H7 (cell line): ENCODE measurements around the gene SRPRB. TPM values are rescaled to one million over a fixed set of nuclear protein-coding genes. Genes with fewer than 3 reads are reported as not detected.
A peak's percentile ranks its signal among the peaks of the same experiment; 100 is the strongest.
"Not testable (repeated sequence)": the region's sequence is repeated elsewhere in the genome, so short reads cannot be mapped to it uniquely, and the experiment has no call there.

Experiments
- DNase-seq: peaks from one replicate; pipeline ENCODE4 v3.0.0; 2012
- H3K27me3 ChIP-seq: 2 replicates; pipeline ENCODE4 v1.6.0; 2011; ENCODE audit warnings: mild to moderate bottlenecking, low read length; ENCODE audit not compliant: control insufficient read depth, insufficient read depth
- H3K36me3 ChIP-seq: replicated peaks from 2 replicates; pipeline ENCODE4 v1.5.1; 2011; ENCODE audit warnings: low read length; ENCODE audit not compliant: control insufficient read depth, insufficient read depth
- H3K4me3 ChIP-seq: 2 replicates; pipeline ENCODE4 v1.5.1; 2011; ENCODE audit warnings: low read depth, mild to moderate bottlenecking, control low read depth, low read length, moderate library complexity; ENCODE audit not compliant: insufficient read depth
- total RNA-seq: library from RNA; depleted of rRNA; stranded (reverse); fragments of >200 nt; shearing (Covaris generic); gene quantifications from 2 replicates; pipeline ENCODE4 v1.2.3, GENCODE V29; 2014

Gene SRPRB
- total RNA-seq, 1 experiment from 2014 or later: 27.7 TPM

DNA sequence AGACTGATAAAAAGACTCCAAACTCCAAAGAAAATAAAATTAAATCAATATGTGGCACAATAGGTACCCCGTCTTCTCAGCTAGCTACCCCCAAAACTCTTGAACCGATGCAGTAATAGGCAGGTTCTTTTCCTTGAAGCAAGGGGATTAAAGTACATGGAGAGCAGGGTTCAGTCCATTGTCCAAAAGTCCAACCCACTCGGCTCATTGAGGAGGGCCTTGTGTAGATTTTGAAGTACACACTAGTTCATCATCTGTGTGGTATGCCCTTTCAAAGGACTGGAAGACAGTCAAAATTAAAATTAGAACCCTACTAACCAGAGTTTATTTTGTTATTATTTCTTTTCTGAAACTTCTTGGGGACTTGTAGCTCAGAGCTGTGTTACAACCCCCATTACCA lies 36.1 kb upstream of the SRPRB start:
- no peak overlapping the region for H3K4me3 ChIP-seq
- no peak for DNase-seq
- no peaks in the 10 kb centered on the region for H3K27me3 ChIP-seq
- no peaks in the 10 kb centered on the region for H3K36me3 ChIP-seq

DNA sequence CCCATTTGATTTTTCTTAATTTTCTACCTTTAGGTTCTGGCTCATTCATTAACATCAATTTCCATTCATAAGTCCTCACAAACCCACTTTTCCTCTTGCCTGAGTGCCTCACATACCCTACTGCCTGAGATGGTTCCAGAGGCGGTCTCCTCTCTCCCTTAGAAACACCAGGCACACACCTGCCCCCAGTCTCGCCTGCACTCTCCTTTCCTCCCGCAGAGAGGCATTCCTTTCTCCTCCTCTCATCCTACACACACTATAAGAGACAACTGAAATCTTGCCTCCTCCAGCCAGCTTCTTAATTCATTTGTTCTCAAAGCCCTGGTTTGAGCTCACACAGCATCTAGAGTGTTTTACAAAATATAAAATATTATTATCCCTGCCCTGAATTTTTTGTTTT lies 31.9 kb upstream of the SRPRB start:
- Histone ChIP-seq H3K27me3 (no peaks in the 10 kb centered on the region), H3K4me3 (no peak overlapping the region), H3K36me3 (no peaks in the 10 kb centered on the region)
- DNase-seq: no peak

DNA sequence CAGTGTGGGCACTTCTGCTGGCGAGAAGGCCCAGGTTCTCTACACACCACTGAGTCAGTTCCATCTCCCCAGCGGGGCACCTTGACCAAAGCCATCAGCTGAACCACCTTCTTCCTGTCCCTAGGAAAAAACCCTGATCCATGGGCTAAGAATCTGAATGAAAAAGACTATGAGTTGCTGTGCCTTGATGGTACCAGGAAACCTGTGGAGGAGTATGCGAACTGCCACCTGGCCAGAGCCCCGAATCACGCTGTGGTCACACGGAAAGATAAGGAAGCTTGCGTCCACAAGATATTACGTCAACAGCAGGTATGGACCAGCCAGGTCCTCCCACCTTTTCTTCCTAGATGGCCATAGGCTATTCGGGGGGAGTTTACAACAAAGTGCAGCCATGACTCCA lies 30.3 kb upstream of the SRPRB start:
- H3K4me3 ChIP-seq: no peak overlapping the region
- no peak for DNase-seq
- H3K36me3 ChIP-seq: no peaks in the 10 kb centered on the region
- no peaks in the 10 kb centered on the region for H3K27me3 ChIP-seq

DNA sequence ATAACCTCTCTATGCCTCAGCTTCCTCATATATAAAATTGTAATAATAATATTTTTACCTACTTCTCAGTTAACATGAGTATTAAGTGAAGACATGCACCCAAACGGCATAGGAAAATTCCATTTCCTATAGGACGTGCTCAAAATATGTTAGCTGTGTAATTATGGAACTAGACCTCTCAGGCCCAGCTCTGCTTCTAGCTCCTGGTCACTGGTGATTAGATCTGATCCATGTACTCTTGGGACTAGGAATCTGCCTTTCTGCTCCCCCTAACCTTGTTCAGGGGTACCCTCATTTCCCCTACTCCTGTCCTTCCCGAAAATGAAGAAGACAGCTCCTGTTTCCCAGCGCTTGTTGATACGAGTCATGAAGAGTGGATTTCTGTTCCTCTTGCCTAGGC lies 29.8 kb upstream of the SRPRB start:
- Histone ChIP-seq H3K36me3 (no peaks in the 10 kb centered on the region), H3K27me3 (no peaks in the 10 kb centered on the region), H3K4me3 (no peak overlapping the region)
- DNase-seq: no peak

DNA sequence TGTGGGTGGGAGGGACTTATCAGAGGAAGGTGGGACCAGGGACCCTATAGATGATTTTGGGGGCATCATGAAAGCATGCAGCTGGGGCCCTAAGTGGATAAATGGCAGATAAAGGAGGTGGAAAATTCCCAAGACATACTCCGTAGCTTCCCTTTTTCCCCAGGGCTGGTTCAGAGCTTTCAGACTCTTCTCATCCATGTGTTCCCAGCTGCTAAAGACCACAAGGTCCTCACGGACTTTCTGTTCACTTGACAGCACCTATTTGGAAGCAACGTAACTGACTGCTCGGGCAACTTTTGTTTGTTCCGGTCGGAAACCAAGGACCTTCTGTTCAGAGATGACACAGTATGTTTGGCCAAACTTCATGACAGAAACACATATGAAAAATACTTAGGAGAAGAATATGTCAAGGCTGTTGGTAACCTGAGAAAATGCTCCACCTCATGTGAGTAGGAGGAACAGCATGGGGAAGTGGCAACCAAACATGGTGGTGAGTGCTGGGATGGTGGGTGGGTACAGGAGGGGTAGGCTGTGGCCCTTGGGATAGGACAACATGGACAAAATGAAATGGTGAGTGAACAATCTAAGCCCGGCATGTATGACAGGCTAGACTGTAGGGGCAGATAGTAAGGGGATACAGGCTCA lies 28.7 kb upstream of the SRPRB start:
- H3K27me3 ChIP-seq: no peaks in the 10 kb centered on the region
- no peak for DNase-seq
- H3K4me3 ChIP-seq: no peak overlapping the region
- no peaks in the 10 kb centered on the region for H3K36me3 ChIP-seq

DNA sequence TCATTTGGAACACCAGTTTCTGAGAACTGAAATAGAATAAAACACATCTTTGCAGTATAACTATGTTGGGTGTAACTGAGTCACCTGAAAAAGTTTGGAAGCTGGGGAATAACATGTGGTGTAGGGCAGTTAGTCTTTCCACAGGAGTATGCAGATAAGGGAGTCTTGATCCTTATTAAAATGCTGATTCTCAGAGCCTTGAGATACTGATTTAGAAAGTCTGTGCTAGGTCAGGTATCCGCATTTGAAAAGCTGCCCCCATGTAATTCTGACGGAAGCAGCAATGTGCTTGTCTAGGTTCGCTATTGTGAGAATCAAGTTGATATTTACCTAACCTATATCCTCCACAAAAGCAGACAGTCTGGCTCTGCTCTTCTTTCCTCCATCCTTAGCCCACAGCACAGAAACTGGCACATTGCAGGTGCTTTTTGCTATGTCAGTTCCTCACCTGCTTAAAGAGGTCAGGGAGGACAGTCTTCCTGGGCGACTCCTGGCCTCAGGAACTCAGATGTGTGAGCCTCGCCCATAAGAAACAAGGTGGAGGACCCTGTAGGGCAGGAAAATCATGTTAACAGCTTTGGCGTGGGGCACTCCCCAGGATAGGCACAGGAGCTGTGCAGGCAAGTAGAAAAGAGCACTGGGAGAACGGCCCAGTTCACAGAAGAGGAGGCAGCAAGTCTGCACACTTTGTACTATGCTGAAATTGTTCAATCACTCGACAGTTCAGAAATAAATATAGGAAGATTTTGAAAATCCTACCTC lies 27.6 kb upstream of the SRPRB start:
- no peak for DNase-seq
- Histone ChIP-seq H3K27me3 (no peaks in the 10 kb centered on the region), H3K36me3 (no peaks in the 10 kb centered on the region), H3K4me3 (no peak overlapping the region)

DNA sequence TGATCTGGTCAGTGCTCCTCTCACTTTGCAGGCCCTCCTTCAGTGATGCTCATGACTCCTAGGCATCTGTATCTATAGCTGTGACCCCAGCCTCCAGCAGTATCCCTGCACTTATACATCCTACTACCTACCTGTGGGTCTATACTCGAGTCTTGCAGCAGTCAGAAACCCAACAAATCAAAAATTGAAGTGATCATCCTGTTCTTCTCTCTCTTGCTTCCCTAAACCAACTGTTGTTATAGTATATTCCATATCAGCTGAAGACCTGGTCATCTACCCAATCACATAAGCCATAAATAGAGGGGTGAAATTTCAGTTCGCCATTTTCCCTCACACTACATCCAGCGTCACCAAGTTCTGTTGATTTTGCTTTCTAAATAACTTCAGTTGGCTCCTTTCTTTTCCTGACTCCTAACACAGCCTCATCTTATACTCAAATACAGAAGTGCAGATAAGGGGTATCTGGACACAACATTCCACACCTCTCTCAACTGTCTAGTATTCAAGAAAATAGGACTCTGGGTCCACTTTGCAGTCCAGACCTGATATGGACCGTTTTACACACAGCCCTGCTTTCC lies 25.9 kb upstream of the SRPRB start:
- Histone ChIP-seq H3K36me3 (no peaks in the 10 kb centered on the region), H3K27me3 (no peaks in the 10 kb centered on the region), H3K4me3 (no peak overlapping the region)
- DNase-seq: no peak

DNA sequence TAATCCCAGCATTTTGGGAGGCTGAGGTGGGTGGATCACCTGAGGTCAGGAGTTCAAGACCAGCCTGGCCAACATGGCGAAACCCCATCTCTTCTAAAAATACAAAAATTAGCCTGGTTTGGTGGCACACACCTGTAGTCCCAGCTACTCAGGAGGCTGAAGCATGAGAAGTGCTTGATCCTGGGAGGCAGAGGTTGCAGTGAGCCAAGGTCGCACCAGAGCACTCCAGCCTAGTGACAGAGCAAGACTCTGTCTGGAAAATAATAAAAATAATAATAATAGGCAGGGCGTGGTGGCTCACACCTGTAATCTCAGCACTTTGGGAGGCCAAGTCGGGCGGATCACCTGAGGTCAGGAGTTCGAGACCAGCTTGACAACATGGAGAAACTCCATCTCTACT lies 24.9 kb upstream of the SRPRB start:
- H3K4me3 ChIP-seq, H3K27me3 ChIP-seq, H3K36me3 ChIP-seq, DNase-seq: not testable (repeated sequence)

DNA sequence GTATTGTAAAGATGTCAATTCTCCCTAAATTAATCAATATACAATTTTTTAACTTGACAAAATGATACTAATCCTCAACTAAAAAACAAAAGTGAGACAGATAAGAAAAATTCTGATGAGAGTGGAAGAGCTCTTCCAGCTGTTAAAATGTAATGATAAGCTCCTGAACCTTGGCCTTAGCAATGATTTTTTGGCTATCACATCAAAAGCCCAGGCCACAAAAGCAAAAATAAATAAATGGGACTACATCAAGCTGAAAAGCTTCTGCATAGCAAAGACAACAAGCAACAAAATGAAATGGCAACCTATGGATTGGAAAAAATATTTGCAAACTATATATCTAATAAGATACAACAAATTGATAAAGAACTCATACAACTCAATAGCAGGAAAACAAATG lies 24.0 kb upstream of the SRPRB start:
- no peak for DNase-seq
- Histone ChIP-seq H3K4me3 (no peak overlapping the region), H3K27me3 (no peaks in the 10 kb centered on the region), H3K36me3 (no peaks in the 10 kb centered on the region)

DNA sequence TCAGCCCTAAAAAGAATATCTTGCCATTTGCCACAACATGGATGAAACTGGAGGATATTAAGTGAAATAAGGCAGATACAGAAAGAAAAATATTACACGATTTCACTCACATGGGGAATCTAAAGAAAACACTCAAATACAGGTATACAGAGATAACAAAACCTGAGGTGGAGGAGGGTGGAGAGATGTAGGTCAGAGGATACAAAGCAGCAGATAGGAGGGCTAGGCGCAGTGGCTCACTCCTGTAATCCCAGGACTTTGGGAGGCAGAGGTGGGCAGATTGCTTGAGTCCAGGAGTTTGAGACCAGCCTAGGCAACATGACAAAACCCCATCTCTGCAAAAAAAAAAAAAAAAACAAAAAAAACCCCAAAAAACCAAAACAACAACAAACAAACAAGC lies 23.2 kb upstream of the SRPRB start:
- no peak for DNase-seq

DNA sequence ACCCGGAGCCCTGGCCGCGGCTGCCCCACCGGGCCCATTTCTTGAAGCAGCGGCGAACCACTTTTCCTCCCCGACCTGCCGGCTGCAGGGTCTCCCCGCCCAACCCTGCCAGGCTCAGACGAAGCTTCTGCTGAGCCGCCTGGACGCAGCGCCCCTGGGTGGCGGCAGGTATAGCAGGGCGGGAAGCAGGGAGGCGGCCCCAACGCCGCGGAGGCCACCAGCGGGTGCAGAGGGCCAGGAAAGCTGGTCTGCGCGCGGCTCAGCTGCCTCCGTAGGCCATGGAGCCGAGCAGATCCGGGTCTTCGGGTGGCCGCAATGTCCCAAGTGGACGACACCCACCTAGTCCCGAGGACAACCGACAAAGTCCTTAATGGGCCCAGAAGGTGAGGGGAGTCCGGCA lies 21.9 kb upstream of the SRPRB start:
- Histone ChIP-seq H3K27me3 (no peaks in the 10 kb centered on the region), H3K36me3 (no peaks in the 10 kb centered on the region), H3K4me3 (no peak overlapping the region)
- peak; percentile 56 for DNase-seq

More for the DNA sequence above, 23.2 kb upstream of the SRPRB start:
- Histone ChIP-seq H3K4me3 (no peak overlapping the region), H3K36me3 (no peaks in the 10 kb centered on the region), H3K27me3 (no peaks in the 10 kb centered on the region)

DNA sequence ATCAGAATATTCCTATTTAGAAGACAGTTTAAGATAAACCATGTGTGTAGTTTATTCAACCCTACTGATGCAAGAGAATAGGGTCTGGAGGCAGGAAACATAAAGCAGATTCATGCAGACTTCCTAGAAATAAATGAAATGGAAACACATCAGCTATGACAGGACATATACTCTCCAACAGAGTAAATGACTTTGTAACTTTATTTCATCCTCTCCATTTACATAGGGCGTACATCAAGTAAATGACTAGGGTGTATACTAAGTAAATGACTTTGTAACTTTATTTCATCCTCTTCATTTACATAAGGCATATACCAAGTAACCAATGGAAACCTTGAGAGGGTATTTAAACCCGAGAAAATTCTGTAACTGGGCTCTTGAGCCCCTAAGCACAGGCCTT lies 17.6 kb upstream of the SRPRB start:
- H3K36me3 ChIP-seq: no peaks in the 10 kb centered on the region
- no peak for DNase-seq

DNA sequence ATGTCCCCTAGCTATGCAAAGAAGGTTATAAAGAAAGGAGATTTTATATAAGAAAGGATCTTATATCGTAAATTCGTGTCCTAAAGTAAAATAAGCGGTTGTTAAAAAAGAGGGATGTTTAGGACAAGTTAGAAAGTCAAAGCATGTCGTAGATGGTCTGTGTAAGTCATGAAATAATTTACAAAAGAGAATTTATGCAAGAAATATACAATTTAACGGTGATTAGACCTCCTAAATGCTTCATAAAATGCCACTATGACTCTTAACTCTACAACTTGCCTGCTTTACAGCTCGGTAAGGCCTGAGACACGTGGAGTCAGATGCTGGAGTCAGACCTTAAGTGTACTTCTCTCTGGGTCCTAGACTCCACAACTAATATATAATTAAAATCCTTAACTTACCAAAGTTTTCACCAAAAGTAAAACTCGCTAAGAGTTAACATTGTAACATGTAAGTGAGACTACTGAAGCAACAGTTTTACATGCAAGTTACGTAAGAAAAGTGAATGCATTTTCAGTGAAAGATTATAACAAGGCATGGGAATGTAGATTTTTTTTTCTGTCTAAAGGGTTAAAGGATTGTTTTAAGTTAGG lies 13.3 kb upstream of the SRPRB start:
- Histone ChIP-seq H3K27me3 (no peaks in the 10 kb centered on the region), H3K4me3 (no peak overlapping the region), H3K36me3 (no peaks in the 10 kb centered on the region)
- DNase-seq: no peak

More for the DNA sequence above, 17.6 kb upstream of the SRPRB start:
- Histone ChIP-seq H3K4me3 (no peak overlapping the region), H3K27me3 (no peaks in the 10 kb centered on the region)

DNA sequence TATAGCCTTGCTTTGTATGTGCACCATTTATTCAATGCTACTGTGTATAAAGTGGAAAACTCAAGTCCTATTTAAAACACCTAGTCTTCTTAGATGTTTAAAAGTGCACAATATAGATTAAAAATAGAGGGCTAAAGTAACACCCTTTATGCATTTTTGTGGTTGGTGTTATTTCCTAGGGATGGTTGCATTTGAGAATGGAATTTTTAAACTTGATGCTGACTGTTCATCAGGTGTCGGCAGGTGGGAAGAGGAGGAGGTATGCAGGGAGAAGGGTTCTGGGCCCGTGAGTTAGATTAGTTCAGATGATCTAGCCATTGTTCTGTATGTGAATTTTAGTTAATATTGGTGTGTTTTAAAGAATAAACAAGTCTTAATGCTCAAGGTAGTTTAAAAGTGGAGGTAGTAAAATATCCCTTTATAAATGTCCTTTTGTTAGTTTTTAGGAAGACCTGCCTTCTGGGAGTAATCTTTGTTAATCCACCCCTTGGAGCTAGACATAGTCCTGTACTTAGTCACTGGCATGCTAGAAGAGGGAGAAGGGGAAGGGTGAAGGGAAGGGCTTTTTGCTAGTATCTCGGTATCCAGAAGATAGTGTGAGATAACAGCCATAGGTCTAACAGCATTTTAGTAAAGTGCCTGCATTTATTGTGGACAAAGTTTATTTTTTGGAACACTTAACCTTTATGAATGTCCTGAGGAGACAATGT lies 8.1 kb upstream of the SRPRB start:
- no peaks in the 10 kb centered on the region for H3K27me3 ChIP-seq
- no peaks in the 10 kb centered on the region for H3K36me3 ChIP-seq
- no peak overlapping the region for H3K4me3 ChIP-seq
- no peak for DNase-seq
